Epithelial cell of proximal tubule (primary cell): ENCODE results near the gene ADPRS. TPM values are rescaled to one million over a fixed set of nuclear protein-coding genes. Genes with fewer than 3 reads are reported as not detected.

Experiments used
- DNase-seq: peaks from one replicate; pipeline ENCODE4 v3.0.0-alpha.2; 2011; ENCODE audit warnings: low read depth
- H3K4me3 ChIP-seq: 2 replicates; pipeline ENCODE4 v1.5.1; 2011; ENCODE audit warnings: low read depth, mild to moderate bottlenecking, low read length
- CTCF ChIP-seq: conservative IDR thresholded peaks from 2 replicates; pipeline ENCODE4 v1.5.1; 2012; ENCODE audit warnings: low read depth, mild to moderate bottlenecking, low read length
- total RNA-seq: library from RNA; depleted of rRNA; stranded (reverse); fragments of >200 nt; gene quantifications from 2 replicates; pipeline ENCODE4 v1.2.3, GENCODE V29; 2015

Gene ADPRS
- total RNA-seq, 1 donor from 2014 or later = 92.2 TPM

DNA sequence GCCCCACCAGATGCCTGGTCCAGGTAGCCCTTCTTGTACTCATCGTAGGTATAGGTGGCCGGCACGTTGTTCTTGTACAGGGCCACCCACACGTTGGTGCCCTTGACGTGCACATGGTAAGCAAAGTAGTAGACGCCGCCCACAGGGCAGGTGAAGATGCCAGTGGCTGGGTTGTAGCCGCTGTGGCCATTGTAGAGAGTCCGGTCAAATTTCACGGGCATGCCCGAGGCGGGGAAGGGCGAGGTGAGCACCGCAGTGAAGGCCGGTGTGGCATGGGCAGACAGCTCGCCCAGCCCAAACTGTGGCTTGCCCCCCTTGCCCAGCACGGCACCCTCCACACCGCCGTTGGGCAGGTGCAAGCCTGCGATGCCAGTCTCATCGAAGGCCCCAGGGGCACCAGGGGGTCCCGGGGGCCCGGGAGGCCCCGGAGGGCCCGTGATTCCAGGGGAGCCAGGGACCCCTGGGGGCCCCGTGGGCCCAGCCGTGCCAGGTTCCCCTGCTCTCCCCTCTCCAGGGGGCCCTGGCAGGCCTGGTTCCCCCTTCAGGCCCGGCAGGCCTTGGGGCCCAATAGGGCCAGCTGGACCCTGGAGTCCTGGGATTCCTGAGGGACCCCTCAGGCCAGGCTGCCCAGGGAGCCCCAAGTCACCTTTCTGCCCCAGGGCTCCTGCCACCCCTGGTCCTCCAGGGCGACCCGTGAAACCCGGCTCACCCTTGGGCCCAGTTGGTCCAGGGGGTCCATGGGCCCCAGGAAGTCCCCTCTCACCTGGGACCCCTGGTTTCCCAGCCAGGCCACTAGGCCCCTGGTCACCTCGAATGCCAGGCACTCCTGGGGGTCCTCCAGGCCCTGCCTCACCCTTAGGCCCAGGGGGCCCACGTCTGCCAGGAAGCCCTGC, 9.2 kb downstream of the ADPRS start:
- H3K4me3 ChIP-seq = no peak overlapping the region
- no peak for DNase-seq
- no peak for TF ChIP-seq CTCF

GRCh38 chr1:36098650-36099365, 10.1 kb downstream of the ADPRS start:
- DNase-seq = no peak
- H3K4me3 ChIP-seq = no peak overlapping the region
- no peak for TF ChIP-seq CTCF

DNA sequence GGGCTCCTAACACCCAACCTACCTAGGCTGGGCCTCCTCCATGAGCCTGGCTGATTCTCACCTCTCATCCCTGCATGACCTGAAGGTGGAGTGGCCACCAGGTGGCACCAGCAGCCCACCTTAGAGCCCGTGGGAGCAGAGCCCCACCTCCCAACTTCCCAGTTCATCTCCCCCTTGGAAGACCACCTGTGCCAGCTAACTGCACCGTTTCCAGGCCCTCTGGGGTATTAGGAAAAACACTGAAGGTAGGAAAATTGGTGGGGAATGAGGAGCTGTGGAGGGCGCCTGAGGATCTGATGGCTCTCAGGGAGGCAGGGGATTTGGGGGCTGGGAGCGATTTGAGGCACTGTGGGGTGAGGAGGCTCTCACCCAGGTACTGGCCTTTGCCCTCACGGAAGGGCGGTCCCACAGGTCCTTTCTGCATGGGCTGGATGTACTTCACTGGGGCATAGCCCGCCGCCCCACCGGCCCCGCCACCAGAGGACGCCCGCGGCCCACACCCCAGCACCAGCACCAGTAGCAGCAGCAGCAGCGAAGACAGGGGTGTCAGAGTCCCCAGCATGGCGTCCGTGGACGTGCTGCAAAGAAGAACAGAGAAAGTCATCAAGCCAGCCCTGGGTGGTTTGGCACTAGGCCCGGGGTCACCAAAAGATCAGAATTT, 11.1 kb downstream of the ADPRS start:
- H3K4me3 ChIP-seq = no peak overlapping the region
- no peak for DNase-seq
- TF ChIP-seq CTCF = peak; percentile 76

DNA sequence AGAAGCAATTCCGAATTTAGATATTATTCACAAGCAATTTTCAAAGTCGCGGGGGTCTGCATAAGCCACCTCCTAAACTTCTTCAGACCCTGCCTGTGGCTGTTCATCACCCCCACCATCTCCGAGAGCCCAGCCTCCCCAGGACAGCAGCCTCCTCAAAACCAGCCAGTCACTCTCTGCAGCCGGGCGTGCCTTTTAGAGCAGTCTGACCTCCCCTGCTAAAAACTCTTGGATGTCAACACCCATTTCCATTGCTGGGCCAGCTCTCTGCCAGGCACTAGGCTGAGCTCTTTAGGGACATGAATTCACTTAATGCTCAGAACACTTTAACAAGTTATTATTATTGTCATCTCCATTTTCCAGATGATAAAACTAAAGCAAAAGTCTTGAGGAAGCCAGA, 11.7 kb downstream of the ADPRS start:
- no peak for TF ChIP-seq CTCF
- no peak overlapping the region for H3K4me3 ChIP-seq
- no peak for DNase-seq

GRCh38 chr1:36101546-36101945, 12.9 kb downstream of the ADPRS start:
- TF ChIP-seq CTCF = no peak
- H3K4me3 ChIP-seq = no peak overlapping the region
- DNase-seq = no peak

- TF ChIP-seq CTCF = no peak
- no peak for DNase-seq
- no peak overlapping the region for H3K4me3 ChIP-seq
These were observed 17.6 kb downstream of the ADPRS start for GRCh38 chr1:36106269-36106668.
